ENCODE results near the gene HOXA13.

DNA sequence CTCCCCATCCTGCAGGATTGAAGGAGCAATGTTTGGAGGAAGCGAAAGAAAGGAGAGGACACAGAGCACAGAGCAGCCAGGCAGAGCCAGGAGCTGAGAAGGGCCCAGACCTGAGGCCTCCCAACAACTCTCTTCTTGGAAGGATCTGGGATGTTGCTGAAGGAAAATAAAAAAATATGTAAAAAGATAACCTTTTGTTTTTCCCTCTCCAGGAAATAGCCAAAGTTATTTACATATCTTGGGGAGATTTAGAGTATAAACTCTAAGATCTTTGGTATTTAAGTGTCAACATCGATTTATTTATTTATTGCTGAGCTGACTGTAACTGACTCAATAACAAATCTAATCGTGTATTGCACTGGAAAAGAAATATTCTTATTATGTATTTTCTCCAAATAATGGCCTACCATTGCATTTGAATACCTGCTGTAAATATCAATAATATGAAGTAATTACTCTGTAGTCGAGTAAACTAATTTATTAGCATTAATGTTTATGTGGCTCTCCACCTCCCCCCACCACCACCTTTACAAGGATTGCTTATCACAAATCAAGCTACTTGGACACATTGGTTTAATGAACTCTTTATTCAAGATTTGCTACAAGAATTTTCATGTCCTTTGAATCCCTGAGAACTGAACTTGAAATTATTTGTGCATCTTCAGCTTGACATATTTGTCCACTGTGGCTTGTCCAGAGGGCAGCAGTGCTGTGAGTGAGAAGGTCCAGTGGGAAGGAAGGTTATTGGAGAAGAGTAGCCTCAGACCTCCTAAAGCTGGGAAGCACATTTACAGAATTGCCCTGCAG lies 13.0 kb downstream of the HOXA13 start:
- TF ChIP-seq NFIC (IDR thresholded peaks at IDR 0.05; ENCODE audit: borderline replicate concordance) (no peak), CHD2 (IDR thresholded peaks at IDR 0.05; ENCODE audit: low read length, partially characterized antibody) (no peak)

Measured in SK-N-SH (cell line).